ENCODE results near the gene UBAC1.

GRCh38 chr9:135988493-135988892, 27.3 kb upstream of the UBAC1 start:
- TF ChIP-seq CTCF (conservative IDR thresholded peaks at IDR 0.05 in 1 of 2, IDR thresholded peaks at IDR 0.05 in 1 of 2; ENCODE audit: extremely low read depth in 1 of 2, insufficient read depth in 1 of 2, low read depth in 1 of 2, low read length in 2 of 2) (no peak), EZH2 (IDR thresholded peaks at IDR 0.05; ENCODE audit: borderline replicate concordance, low read length) (no peak)

All from mammary epithelial cell (primary cell).